ENCODE results near the gene ANXA11. TPM values are rescaled to one million over a fixed set of nuclear protein-coding genes. Genes with fewer than 3 reads are reported as not detected.

ANXA11 gene
- polyA plus RNA-seq, 1 donor from 2014 or later = not detected

- Histone ChIP-seq H3K36me3 (ENCODE audit: insufficient read depth, low read length) (no peaks in the 10 kb centered on the region), H4K20me1 (ENCODE audit: insufficient read depth) (no peaks in the 10 kb centered on the region), H2AFZ (ENCODE audit: low read depth, low read length) (no peak overlapping the region), H3K4me3 (ENCODE audit: low read length) (no peak overlapping the region), H3K9ac (ENCODE audit: low read length) (no peak overlapping the region), H3K27me3 (ENCODE audit: insufficient read depth, low read depth, low read length) (no peaks in the 10 kb centered on the region), H3F3A (ENCODE audit: insufficient read depth, low read length, poor library complexity, severe bottlenecking) (no peaks in the 10 kb centered on the region), H3K4me2 (ENCODE audit: low read length) (no peak overlapping the region), H3K9me3 (ENCODE audit: low read length) (no peaks in the 10 kb centered on the region), H3K27ac (ENCODE audit: low read length) (no peak overlapping the region), H3K79me2 (replicated peaks; ENCODE audit: insufficient read depth, low read length) (no peaks in the 10 kb centered on the region), H3K9me2 (ENCODE audit: insufficient read depth, low read length) (no peaks in the 10 kb centered on the region)
- TF ChIP-seq MXI1 (conservative IDR thresholded peaks at IDR 0.05; ENCODE audit: poor library complexity, severe bottlenecking) (no peak), TAF1 (IDR thresholded peaks at IDR 0.05; ENCODE audit: low read depth) (no peak), EP300 (conservative IDR thresholded peaks at IDR 0.05; ENCODE audit: poor library complexity, severe bottlenecking) (no peak)
Observed at GRCh38 chr10:80184291-80184690, 21.0 kb downstream of the ANXA11 start.

- H3K9ac ChIP-seq (ENCODE audit: low read length) = no peak overlapping the region
- no peaks in the 10 kb centered on the region for H3K9me2 ChIP-seq (ENCODE audit: insufficient read depth, low read length)
- H3K27ac ChIP-seq (ENCODE audit: low read length) = no peak overlapping the region
- H3K4me2 ChIP-seq (ENCODE audit: low read length) = no peak overlapping the region
- H2AFZ ChIP-seq (ENCODE audit: low read depth, low read length) = no peak overlapping the region
- TF ChIP-seq TAF1 (IDR thresholded peaks at IDR 0.05; ENCODE audit: low read depth) = no peak
- TF ChIP-seq EZH2 (IDR thresholded peaks at IDR 0.05; ENCODE audit: borderline replicate concordance, insufficient read depth, low read length, poor library complexity, severe bottlenecking) = no peak
- TF ChIP-seq MXI1 (conservative IDR thresholded peaks at IDR 0.05; ENCODE audit: poor library complexity, severe bottlenecking) = no peak
- no peak for TF ChIP-seq REST (IDR thresholded peaks at IDR 0.05; ENCODE audit: borderline replicate concordance)
- TF ChIP-seq POLR2AphosphoS5 (IDR thresholded peaks at IDR 0.05) = no peak
- no peak for TF ChIP-seq CTCF (IDR thresholded peaks at IDR 0.05; ENCODE audit: poor library complexity, severe bottlenecking)
- no peak for TF ChIP-seq SMC3 (conservative IDR thresholded peaks at IDR 0.05; ENCODE audit: poor library complexity)
- no peak for TF ChIP-seq RAD21 (conservative IDR thresholded peaks at IDR 0.05)
- TF ChIP-seq EP300 (conservative IDR thresholded peaks at IDR 0.05; ENCODE audit: poor library complexity, severe bottlenecking) = no peak
- H3K27me3 ChIP-seq (ENCODE audit: insufficient read depth, low read depth, low read length) = no peaks in the 10 kb centered on the region
- no peaks in the 10 kb centered on the region for H3K79me2 ChIP-seq (replicated peaks; ENCODE audit: insufficient read depth, low read length)
- H3K4me3 ChIP-seq (ENCODE audit: low read length) = no peak overlapping the region
- H3K9me3 ChIP-seq (ENCODE audit: low read length) = no peaks in the 10 kb centered on the region
- H3K36me3 ChIP-seq (ENCODE audit: insufficient read depth, low read length) = no peaks in the 10 kb centered on the region
- H4K20me1 ChIP-seq (ENCODE audit: insufficient read depth) = no peaks in the 10 kb centered on the region
- no peaks in the 10 kb centered on the region for H3F3A ChIP-seq (ENCODE audit: insufficient read depth, low read length, poor library complexity, severe bottlenecking)
Observed at GRCh38 chr10:80183436-80183835, 21.9 kb downstream of the ANXA11 start.

GRCh38 chr10:80182986-80183385, 22.4 kb downstream of the ANXA11 start:
- Histone ChIP-seq H3K27ac (ENCODE audit: low read length) (no peak overlapping the region), H3K9ac (ENCODE audit: low read length) (no peak overlapping the region), H3K79me2 (replicated peaks; ENCODE audit: insufficient read depth, low read length) (no peaks in the 10 kb centered on the region), H3K4me2 (ENCODE audit: low read length) (no peak overlapping the region), H3K27me3 (ENCODE audit: insufficient read depth, low read depth, low read length) (no peaks in the 10 kb centered on the region), H3K9me3 (ENCODE audit: low read length) (no peaks in the 10 kb centered on the region), H3F3A (ENCODE audit: insufficient read depth, low read length, poor library complexity, severe bottlenecking) (no peaks in the 10 kb centered on the region), H3K4me3 (ENCODE audit: low read length) (no peak overlapping the region), H3K9me2 (ENCODE audit: insufficient read depth, low read length) (no peaks in the 10 kb centered on the region), H4K20me1 (ENCODE audit: insufficient read depth) (no peaks in the 10 kb centered on the region), H3K36me3 (ENCODE audit: insufficient read depth, low read length) (no peaks in the 10 kb centered on the region), H2AFZ (ENCODE audit: low read depth, low read length) (no peak overlapping the region)
- TF ChIP-seq EP300 (conservative IDR thresholded peaks at IDR 0.05; ENCODE audit: poor library complexity, severe bottlenecking) (no peak), MXI1 (conservative IDR thresholded peaks at IDR 0.05; ENCODE audit: poor library complexity, severe bottlenecking) (no peak), CTCF (IDR thresholded peaks at IDR 0.05; ENCODE audit: poor library complexity, severe bottlenecking) (no peak), TAF1 (IDR thresholded peaks at IDR 0.05; ENCODE audit: low read depth) (no peak), REST (IDR thresholded peaks at IDR 0.05; ENCODE audit: borderline replicate concordance) (no peak), POLR2AphosphoS5 (IDR thresholded peaks at IDR 0.05) (no peak)
